Keratinocyte (primary cell): ENCODE measurements around the gene PIGS. TPM values are rescaled to one million over a fixed set of nuclear protein-coding genes. Genes with fewer than 3 reads are reported as not detected.

ENCODE experiments used
- DNase-seq: peaks from one replicate; pipeline ENCODE4 v3.0.0-alpha.2; 2011; ENCODE audit warnings: low read depth, missing footprints, low spot score
- FAIRE-seq: peaks from 2 replicates; lab custom pipeline; 2011; peaks lifted over from hg19 to GRCh38; lab: Jason Lieb, UNC
- H2AFZ ChIP-seq: 2 replicates; pipeline ENCODE4 v1.6.0; 2012; ENCODE audit warnings: low read length, control low read depth, inconsistent platforms; ENCODE audit not compliant: control insufficient read depth
- H3K27ac ChIP-seq: 2 replicates; pipeline ENCODE4 v1.5.1; 2011; ENCODE audit warnings: low read length; ENCODE audit not compliant: control insufficient read depth, insufficient read depth
- H3K27me3 ChIP-seq: 3 replicates; pipeline ENCODE4 v1.6.0; 2011; ENCODE audit warnings: low read length; ENCODE audit not compliant: control insufficient read depth, insufficient read depth; ENCODE audit errors: extremely low read depth
- H3K36me3 ChIP-seq, 2 experiments: 2 replicates in 1 of 2; 3 replicates in 1 of 2; pipeline ENCODE4 v1.5.1; 2011; ENCODE audit warnings: low read length in 2 of 2, mild to moderate bottlenecking in 1 of 2; ENCODE audit not compliant: control insufficient read depth in 2 of 2, insufficient read depth in 2 of 2; ENCODE audit errors: extremely low read depth in 1 of 2
- H3K4me1 ChIP-seq: 3 replicates; pipeline ENCODE4 v1.5.1; 2011; ENCODE audit warnings: low read length; ENCODE audit not compliant: control insufficient read depth, insufficient read depth; ENCODE audit errors: extremely low read depth
- H3K4me2 ChIP-seq: 3 replicates; pipeline ENCODE4 v1.6.0; 2011; ENCODE audit warnings: low read depth, low read length; ENCODE audit not compliant: control insufficient read depth, insufficient read depth; ENCODE audit errors: extremely low read depth
- H3K4me3 ChIP-seq, 3 experiments: fragments of 200-600 bp in 1 of 3; sonication (generic) in 1 of 3; 2 replicates in 2 of 3; 3 replicates in 1 of 3; pipeline ENCODE4 v1.5.1; 2011 to 2016; ENCODE audit warnings: low read length in 3 of 3, mild to moderate bottlenecking in 3 of 3, control low read depth in 2 of 3, inconsistent platforms in 1 of 3, low read depth in 1 of 3, mixed read lengths in 1 of 3, mixed run types in 1 of 3, moderate library complexity in 1 of 3; ENCODE audit not compliant: control insufficient read depth in 2 of 3, insufficient read depth in 2 of 3; ENCODE audit errors: extremely low read depth in 1 of 3
- H3K79me2 ChIP-seq: 2 replicates; pipeline ENCODE4 v1.6.0; 2012; ENCODE audit warnings: low read length; ENCODE audit not compliant: control insufficient read depth, insufficient read depth
- H3K9ac ChIP-seq: 3 replicates; pipeline ENCODE4 v1.6.0; 2011; ENCODE audit warnings: low read length; ENCODE audit not compliant: control insufficient read depth, insufficient read depth; ENCODE audit errors: extremely low read depth
- H3K9me1 ChIP-seq: 3 replicates; pipeline ENCODE4 v1.6.0; 2011; ENCODE audit warnings: low read length; ENCODE audit not compliant: control insufficient read depth, insufficient read depth; ENCODE audit errors: extremely low read depth
- H3K9me3 ChIP-seq: 2 replicates; pipeline ENCODE4 v1.5.1; 2012; ENCODE audit warnings: low read depth, low read length; ENCODE audit not compliant: control insufficient read depth
- H4K20me1 ChIP-seq: 3 replicates; pipeline ENCODE4 v1.6.0; 2011; ENCODE audit warnings: low read length; ENCODE audit not compliant: control insufficient read depth, insufficient read depth; ENCODE audit errors: extremely low read depth
- CTCF ChIP-seq, 3 experiments: IDR thresholded peaks in 1 of 3; conservative IDR thresholded peaks in 1 of 3; optimal IDR thresholded peaks in 1 of 3; 2 replicates in 2 of 3; 3 replicates in 1 of 3; pipeline versions ENCODE3 to v1.5.1; 2011; ENCODE audit warnings: low read length in 3 of 3, mild to moderate bottlenecking in 3 of 3, moderate library complexity in 2 of 3, control low read depth in 1 of 3, inconsistent platforms in 1 of 3; ENCODE audit not compliant: insufficient read depth in 2 of 3; ENCODE audit errors: extremely low read depth in 1 of 3
- EZH2 ChIP-seq: IDR thresholded peaks from one replicate; pipeline ENCODE4 v1.6.1; 2012; ENCODE audit warnings: inconsistent platforms, mild to moderate bottlenecking, low read length, moderate library complexity
- dilution Hi-C: fragments of 300-500 bp; cut with MboI; formaldehyde crosslinking; loops from one replicate; pipeline ENCODE4 v1.7.0; 2020; ENCODE audit warnings: low sequenced_read_pairs; ENCODE audit not compliant: extremely low pct_ligation_motif_present
- polyA plus RNA-seq, 5 experiments: library from polyadenylated mRNA; depleted of rRNA in 3 of 5; stranded (reverse) in 3 of 5; stranded (forward) in 1 of 5; unstranded in 1 of 5; fragments of >200 nt; gene quantifications; 1 replicate in 1 of 5; 2 replicates in 3 of 5; 3 replicates in 1 of 5; pipeline versions ENCODE4 v1.2.1 to v1.2.3, GENCODE V29; 2011 to 2012; ENCODE audit warnings: missing spikeins in 2 of 5, low read depth in 1 of 5, low replicate concordance in 1 of 5

PIGS gene
- polyA plus RNA-seq, 1 donor (not counting 4 experiments of a cell fraction or from before 2014, with no cell fraction given): 33.6 TPM

GRCh38 chr17:28518132-28518531, 53.2 kb downstream of the PIGS start:
- no peaks in the 10 kb centered on the region for H3K79me2 ChIP-seq
- FAIRE-seq (no peak), DNase-seq (no peak)
- no peaks in the 10 kb centered on the region for H4K20me1 ChIP-seq
- H3K9me3 ChIP-seq: peaks cover 3% of the 10 kb centered on the region
- H3K27me3 ChIP-seq: peaks cover 10% of the 10 kb centered on the region
- no peak overlapping the region for H3K4me2 ChIP-seq
- no peak overlapping the region for H3K27ac ChIP-seq
- H3K4me3 ChIP-seq: no peak overlapping the region
- peaks cover 4% of the 10 kb centered on the region for H3K4me1 ChIP-seq
- dilution Hi-C loops: no loop called here
- H2AFZ ChIP-seq: no peak overlapping the region
- no peaks in the 10 kb centered on the region for H3K9me1 ChIP-seq
- H3K36me3 ChIP-seq: no peaks in the 10 kb centered on the region
- no peak overlapping the region for H3K9ac ChIP-seq
- TF ChIP-seq CTCF (optimal IDR thresholded peaks at IDR 0.05 in 1 of 3, IDR thresholded peaks at IDR 0.05 in 1 of 3, conservative IDR thresholded peaks at IDR 0.05 in 1 of 3; ENCODE audit: extremely low read depth in 1 of 3, insufficient read depth in 2 of 3, low read length in 3 of 3): no peak
- no peak for TF ChIP-seq EZH2

DNA sequence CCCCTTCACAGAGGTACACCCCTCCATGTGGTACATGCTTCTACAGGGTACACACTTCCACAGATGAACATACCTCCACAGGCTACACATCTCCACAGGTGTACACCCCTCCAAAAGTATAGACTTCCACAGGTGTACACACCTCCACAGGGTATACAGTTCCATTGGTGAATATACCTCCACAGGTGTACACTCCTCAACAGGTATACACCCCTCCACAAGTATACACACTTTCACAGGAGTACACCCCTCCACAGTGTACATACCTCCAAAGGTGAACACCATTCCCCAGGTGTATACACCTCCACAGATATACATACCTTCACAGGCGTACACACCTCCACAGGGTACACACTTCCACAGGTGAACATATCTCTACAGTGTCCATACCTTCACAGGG, 55.8 kb downstream of the PIGS start:
- no peak overlapping the region for H2AFZ ChIP-seq
- dilution Hi-C loops: no loop called here
- H3K4me2 ChIP-seq: no peak overlapping the region
- no peak overlapping the region for H3K9ac ChIP-seq
- FAIRE-seq: no peak
- no peak overlapping the region for H3K27ac ChIP-seq
- peaks cover 4% of the 10 kb centered on the region for H3K4me1 ChIP-seq
- no peaks in the 10 kb centered on the region for H4K20me1 ChIP-seq
- H3K9me1 ChIP-seq: no peaks in the 10 kb centered on the region
- no peaks in the 10 kb centered on the region for H3K36me3 ChIP-seq
- H3K79me2 ChIP-seq: no peaks in the 10 kb centered on the region
- peaks cover 3% of the 10 kb centered on the region for H3K9me3 ChIP-seq
- TF ChIP-seq CTCF (optimal IDR thresholded peaks at IDR 0.05 in 1 of 3, IDR thresholded peaks at IDR 0.05 in 1 of 3, conservative IDR thresholded peaks at IDR 0.05 in 1 of 3; ENCODE audit: extremely low read depth in 1 of 3, insufficient read depth in 2 of 3, low read length in 3 of 3) (no peak), EZH2 (no peak)
- no peak overlapping the region for H3K4me3 ChIP-seq
- peaks cover 10% of the 10 kb centered on the region for H3K27me3 ChIP-seq
- no peak for DNase-seq
